GM23338 (cell line): ENCODE results near the gene KRTAP10-6. TPM values are rescaled to one million over a fixed set of nuclear protein-coding genes. Genes with fewer than 3 reads are reported as not detected.
A peak's percentile ranks its signal among the peaks of the same experiment; 100 is the strongest.

Experiments used
- ATAC-seq: fragments of 200-7000 bp; cut with Tn5 transposase; 3 replicates; pipeline ENCODE4 v1.9.1; 2020
- DNase-seq: peaks from one replicate; pipeline ENCODE4 v3.0.0-alpha.2; 2015; ENCODE audit warnings: low spot score
- H2AFZ ChIP-seq: fragments of 200-600 bp; sonication (generic); 2 replicates; pipeline ENCODE4 v1.8.0; 2016; ENCODE audit warnings: antibody characterized with exemption, mild to moderate bottlenecking, moderate library complexity
- H3F3A ChIP-seq: fragments of 200-600 bp; sonication (generic); replicated peaks from 2 replicates; pipeline ENCODE4 v1.8.0; 2017; ENCODE audit warnings: antibody characterized with exemption, mixed run types, low read depth
- H3K27ac ChIP-seq: fragments of 200-600 bp; sonication (generic); 2 replicates; pipeline ENCODE4 v1.6.1; 2016; ENCODE audit warnings: low read depth
- H3K27me3 ChIP-seq: fragments of 200-600 bp; sonication (generic); 2 replicates; pipeline ENCODE4 v1.8.0; 2016; ENCODE audit warnings: mild to moderate bottlenecking, mixed run types, moderate library complexity; ENCODE audit not compliant: insufficient read depth
- H3K36me3 ChIP-seq: fragments of 200-600 bp; sonication (generic); 2 replicates; pipeline ENCODE4 v1.8.0; 2016; ENCODE audit warnings: mild to moderate bottlenecking; ENCODE audit not compliant: insufficient read depth
- H3K4me1 ChIP-seq: fragments of 200-600 bp; sonication (generic); 2 replicates; pipeline ENCODE4 v1.8.0; 2016; ENCODE audit warnings: mild to moderate bottlenecking, moderate library complexity; ENCODE audit not compliant: insufficient read depth
- H3K4me2 ChIP-seq: fragments of 200-600 bp; sonication (generic); 2 replicates; pipeline ENCODE4 v1.7.1; 2017; ENCODE audit warnings: mixed run types
- H3K4me3 ChIP-seq: fragments of 200-600 bp; sonication (generic); 2 replicates; pipeline ENCODE4 v1.6.1; 2016; ENCODE audit warnings: mixed run types
- H3K79me2 ChIP-seq: fragments of 200-600 bp; sonication (generic); replicated peaks from 2 replicates; pipeline ENCODE4 v1.8.0; 2017; ENCODE audit warnings: mild to moderate bottlenecking; ENCODE audit not compliant: insufficient read depth
- H3K9me2 ChIP-seq: fragments of 200-600 bp; sonication (generic); 2 replicates; pipeline ENCODE4 v1.8.0; 2017; ENCODE audit not compliant: insufficient read depth
- H4K20me1 ChIP-seq: fragments of 200-600 bp; sonication (generic); replicated peaks from 2 replicates; pipeline ENCODE4 v1.8.0; 2017; ENCODE audit warnings: mild to moderate bottlenecking; ENCODE audit not compliant: insufficient read depth
- H3K27ac Mint-ChIP-seq: 2 replicates; pipeline ENCODE4 v1.8.0; 2020; ENCODE audit warnings: inconsistent platforms, mild to moderate bottlenecking, moderate library complexity, mixed read lengths
- H3K27me3 Mint-ChIP-seq: 3 replicates; pipeline ENCODE4 v1.8.0; 2022; ENCODE audit warnings: low read depth, mild to moderate bottlenecking, moderate library complexity, mixed read lengths, inconsistent platforms; ENCODE audit not compliant: insufficient read depth, poor library complexity
- H3K36me3 Mint-ChIP-seq: 3 replicates; pipeline ENCODE4 v1.8.0; 2021; ENCODE audit warnings: low read depth, mild to moderate bottlenecking, inconsistent platforms, moderate library complexity, mixed read lengths
- H3K4me1 Mint-ChIP-seq: 3 replicates; pipeline ENCODE4 v1.8.0; 2020; ENCODE audit warnings: mild to moderate bottlenecking, inconsistent platforms, mixed read lengths
- H3K4me3 Mint-ChIP-seq: 3 replicates; pipeline ENCODE4 v1.8.0; 2021; ENCODE audit warnings: moderate library complexity, mild to moderate bottlenecking, inconsistent platforms, mixed read lengths
- H3K9me3 Mint-ChIP-seq: 3 replicates; pipeline ENCODE4 v1.8.0; 2020; ENCODE audit warnings: moderate library complexity, mild to moderate bottlenecking, inconsistent platforms, mixed read lengths
- CREB1 ChIP-seq: fragments of 250-450 bp; sonication (Bioruptor Pico); IDR thresholded peaks from 2 replicates; pipeline ENCODE4 v1.5.0; 2020; ENCODE audit warnings: low read depth, mild to moderate bottlenecking, moderate library complexity
- ETS1 ChIP-seq: IDR thresholded peaks from 2 replicates; pipeline ENCODE4 v1.6.1; 2016; ENCODE audit warnings: antibody characterized with exemption
- EZH2 ChIP-seq: fragments of 200-600 bp; sonication (generic); IDR thresholded peaks from one replicate; pipeline ENCODE4 v1.8.0; 2017; ENCODE audit warnings: antibody characterized with exemption, mild to moderate bottlenecking, low read depth; ENCODE audit not compliant: unreplicated experiment
- EZH2phosphoT487 ChIP-seq: fragments of 200-600 bp; sonication (generic); IDR thresholded peaks from one replicate; pipeline ENCODE4 v1.8.1; 2018; ENCODE audit warnings: antibody characterized with exemption; ENCODE audit not compliant: unreplicated experiment
- JUNB ChIP-seq: IDR thresholded peaks from one replicate; pipeline ENCODE4 v1.6.1; 2016; ENCODE audit warnings: antibody characterized with exemption; ENCODE audit not compliant: unreplicated experiment
- NANOG ChIP-seq: IDR thresholded peaks from 2 replicates; pipeline ENCODE4 v1.6.1; 2016; ENCODE audit warnings: antibody characterized with exemption, borderline replicate concordance
- POLR2AphosphoS5 ChIP-seq: IDR thresholded peaks from 2 replicates; pipeline ENCODE4 v1.6.1; 2016; ENCODE audit warnings: antibody characterized with exemption, low read depth
- STAT1 ChIP-seq: IDR thresholded peaks from one replicate; pipeline ENCODE4 v1.6.1; 2016; ENCODE audit warnings: antibody characterized with exemption; ENCODE audit not compliant: unreplicated experiment
- ZNF114 ChIP-seq: fragments of 250-450 bp; sonication (Bioruptor Pico); IDR thresholded peaks from 2 replicates; pipeline ENCODE4 v1.5.0; 2020; ENCODE audit warnings: mild to moderate bottlenecking, moderate library complexity
- ZNF331 ChIP-seq: fragments of 250-450 bp; sonication (Bioruptor Pico); IDR thresholded peaks from 2 replicates; pipeline ENCODE4 v1.5.0; 2020; ENCODE audit warnings: low read depth, mild to moderate bottlenecking, moderate library complexity
- polyA plus RNA-seq: library from polyadenylated mRNA; unstranded; fragments of >200 nt; fragmentation: Nextera tagmentation; extraction: Ambion mirVana; gene quantifications from 2 replicates; pipeline ENCODE4 v1.2.1, GENCODE V29; 2016
- total RNA-seq: library from RNA; depleted of rRNA; stranded (reverse); fragments of >200 nt; shearing (Covaris generic); gene quantifications from 2 replicates; pipeline ENCODE4 v1.2.3, GENCODE V29; 2014
- TF ChIP-seq, protein P1 (sequence below), 2 experiments: fragments of 200-600 bp in 1 of 2; sonication (generic) in 1 of 2; conservative IDR thresholded peaks; 2 replicates each; pipeline versions ENCODE4 v1.5.1 to v1.6.1; 2016 to 2017; ENCODE audit warnings: antibody characterized with exemption in 2 of 2, low read depth in 2 of 2, mild to moderate bottlenecking in 2 of 2, moderate library complexity in 1 of 2
- TF ChIP-seq, protein P2 (sequence below): IDR thresholded peaks from one replicate; pipeline ENCODE4 v1.6.1; 2018; ENCODE audit warnings: antibody characterized with exemption; ENCODE audit not compliant: unreplicated experiment
- TF ChIP-seq, protein P3 (sequence below): fragments of 250-450 bp; sonication (Bioruptor Pico); IDR thresholded peaks from 2 replicates; pipeline ENCODE4 v1.5.0; 2020; ENCODE audit warnings: mild to moderate bottlenecking, moderate library complexity

KRTAP10-6 gene
- total and polyA plus RNA-seq, 2 experiments from 2014 or later = not detected

DNA sequence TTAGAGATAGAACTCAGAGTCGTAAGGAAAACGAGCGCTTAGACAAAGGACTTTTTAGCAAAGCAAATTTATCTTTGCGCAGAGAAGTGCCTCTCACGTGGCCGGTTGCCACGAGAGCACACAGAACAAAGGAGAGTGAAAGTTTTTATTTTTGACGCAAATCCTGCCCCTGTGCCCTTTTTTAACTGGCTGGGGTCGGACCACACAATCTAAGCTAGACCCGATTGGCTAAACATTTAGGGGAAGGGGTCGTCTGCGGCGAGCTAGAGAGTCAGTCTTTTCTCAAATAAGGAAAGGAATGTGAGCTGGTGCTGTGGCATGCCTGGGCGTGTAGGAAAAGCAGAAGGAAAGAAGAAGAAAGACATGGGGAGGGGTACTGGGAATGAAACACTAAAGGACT is 43.4 kb downstream of the KRTAP10-6 start:
- no peaks in the 10 kb centered on the region for H3F3A ChIP-seq
- H3K36me3 Mint-ChIP-seq = peaks cover 19% of the 10 kb centered on the region; the same call in 2 of the 3 replicates
- H3K4me1 Mint-ChIP-seq = peaks cover 47% of the 10 kb centered on the region
- H3K36me3 ChIP-seq = no peaks in the 10 kb centered on the region; the same call in 1 of the 2 replicates
- no peaks in the 10 kb centered on the region for H3K9me2 ChIP-seq
- DNase-seq (peak; percentile 72), ATAC-seq (peak; percentile 78)
- peaks cover 20% of the 10 kb centered on the region for H3K27me3 Mint-ChIP-seq
- peak overlapping the region; percentile 95 for H3K27ac Mint-ChIP-seq
- no peak overlapping the region for H3K4me3 ChIP-seq
- H3K9me3 Mint-ChIP-seq = peaks cover 15% of the 10 kb centered on the region
- no peaks in the 10 kb centered on the region for H4K20me1 ChIP-seq
- no peaks in the 10 kb centered on the region for H3K27me3 ChIP-seq
- no peaks in the 10 kb centered on the region for H3K79me2 ChIP-seq
- H3K27ac ChIP-seq = peak overlapping the region; percentile 96
- peak overlapping the region; percentile 58; the same call in 1 of the 2 replicates for H3K4me2 ChIP-seq
- H3K4me1 ChIP-seq = peaks cover 25% of the 10 kb centered on the region
- H3K4me3 Mint-ChIP-seq = no peak overlapping the region; the same call in 2 of the 3 replicates
- TF ChIP-seq, protein P1, sequence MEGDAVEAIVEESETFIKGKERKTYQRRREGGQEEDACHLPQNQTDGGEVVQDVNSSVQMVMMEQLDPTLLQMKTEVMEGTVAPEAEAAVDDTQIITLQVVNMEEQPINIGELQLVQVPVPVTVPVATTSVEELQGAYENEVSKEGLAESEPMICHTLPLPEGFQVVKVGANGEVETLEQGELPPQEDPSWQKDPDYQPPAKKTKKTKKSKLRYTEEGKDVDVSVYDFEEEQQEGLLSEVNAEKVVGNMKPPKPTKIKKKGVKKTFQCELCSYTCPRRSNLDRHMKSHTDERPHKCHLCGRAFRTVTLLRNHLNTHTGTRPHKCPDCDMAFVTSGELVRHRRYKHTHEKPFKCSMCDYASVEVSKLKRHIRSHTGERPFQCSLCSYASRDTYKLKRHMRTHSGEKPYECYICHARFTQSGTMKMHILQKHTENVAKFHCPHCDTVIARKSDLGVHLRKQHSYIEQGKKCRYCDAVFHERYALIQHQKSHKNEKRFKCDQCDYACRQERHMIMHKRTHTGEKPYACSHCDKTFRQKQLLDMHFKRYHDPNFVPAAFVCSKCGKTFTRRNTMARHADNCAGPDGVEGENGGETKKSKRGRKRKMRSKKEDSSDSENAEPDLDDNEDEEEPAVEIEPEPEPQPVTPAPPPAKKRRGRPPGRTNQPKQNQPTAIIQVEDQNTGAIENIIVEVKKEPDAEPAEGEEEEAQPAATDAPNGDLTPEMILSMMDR (conservative IDR thresholded peaks at IDR 0.05; ENCODE audit: low read depth in 2 of 2) = no peak
- TF ChIP-seq JUNB (no peak), ZNF114 (no peak), POLR2AphosphoS5 (no peak), STAT1 (no peak), ZNF331 (no peak), EZH2 (no peak), EZH2phosphoT487 (no peak), CREB1 (CRISPR knock-in tag) (no peak), NANOG (no peak), ETS1 (no peak)
- TF ChIP-seq, protein P2, sequence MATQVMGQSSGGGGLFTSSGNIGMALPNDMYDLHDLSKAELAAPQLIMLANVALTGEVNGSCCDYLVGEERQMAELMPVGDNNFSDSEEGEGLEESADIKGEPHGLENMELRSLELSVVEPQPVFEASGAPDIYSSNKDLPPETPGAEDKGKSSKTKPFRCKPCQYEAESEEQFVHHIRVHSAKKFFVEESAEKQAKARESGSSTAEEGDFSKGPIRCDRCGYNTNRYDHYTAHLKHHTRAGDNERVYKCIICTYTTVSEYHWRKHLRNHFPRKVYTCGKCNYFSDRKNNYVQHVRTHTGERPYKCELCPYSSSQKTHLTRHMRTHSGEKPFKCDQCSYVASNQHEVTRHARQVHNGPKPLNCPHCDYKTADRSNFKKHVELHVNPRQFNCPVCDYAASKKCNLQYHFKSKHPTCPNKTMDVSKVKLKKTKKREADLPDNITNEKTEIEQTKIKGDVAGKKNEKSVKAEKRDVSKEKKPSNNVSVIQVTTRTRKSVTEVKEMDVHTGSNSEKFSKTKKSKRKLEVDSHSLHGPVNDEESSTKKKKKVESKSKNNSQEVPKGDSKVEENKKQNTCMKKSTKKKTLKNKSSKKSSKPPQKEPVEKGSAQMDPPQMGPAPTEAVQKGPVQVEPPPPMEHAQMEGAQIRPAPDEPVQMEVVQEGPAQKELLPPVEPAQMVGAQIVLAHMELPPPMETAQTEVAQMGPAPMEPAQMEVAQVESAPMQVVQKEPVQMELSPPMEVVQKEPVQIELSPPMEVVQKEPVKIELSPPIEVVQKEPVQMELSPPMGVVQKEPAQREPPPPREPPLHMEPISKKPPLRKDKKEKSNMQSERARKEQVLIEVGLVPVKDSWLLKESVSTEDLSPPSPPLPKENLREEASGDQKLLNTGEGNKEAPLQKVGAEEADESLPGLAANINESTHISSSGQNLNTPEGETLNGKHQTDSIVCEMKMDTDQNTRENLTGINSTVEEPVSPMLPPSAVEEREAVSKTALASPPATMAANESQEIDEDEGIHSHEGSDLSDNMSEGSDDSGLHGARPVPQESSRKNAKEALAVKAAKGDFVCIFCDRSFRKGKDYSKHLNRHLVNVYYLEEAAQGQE = no peak
- TF ChIP-seq, protein P3, sequence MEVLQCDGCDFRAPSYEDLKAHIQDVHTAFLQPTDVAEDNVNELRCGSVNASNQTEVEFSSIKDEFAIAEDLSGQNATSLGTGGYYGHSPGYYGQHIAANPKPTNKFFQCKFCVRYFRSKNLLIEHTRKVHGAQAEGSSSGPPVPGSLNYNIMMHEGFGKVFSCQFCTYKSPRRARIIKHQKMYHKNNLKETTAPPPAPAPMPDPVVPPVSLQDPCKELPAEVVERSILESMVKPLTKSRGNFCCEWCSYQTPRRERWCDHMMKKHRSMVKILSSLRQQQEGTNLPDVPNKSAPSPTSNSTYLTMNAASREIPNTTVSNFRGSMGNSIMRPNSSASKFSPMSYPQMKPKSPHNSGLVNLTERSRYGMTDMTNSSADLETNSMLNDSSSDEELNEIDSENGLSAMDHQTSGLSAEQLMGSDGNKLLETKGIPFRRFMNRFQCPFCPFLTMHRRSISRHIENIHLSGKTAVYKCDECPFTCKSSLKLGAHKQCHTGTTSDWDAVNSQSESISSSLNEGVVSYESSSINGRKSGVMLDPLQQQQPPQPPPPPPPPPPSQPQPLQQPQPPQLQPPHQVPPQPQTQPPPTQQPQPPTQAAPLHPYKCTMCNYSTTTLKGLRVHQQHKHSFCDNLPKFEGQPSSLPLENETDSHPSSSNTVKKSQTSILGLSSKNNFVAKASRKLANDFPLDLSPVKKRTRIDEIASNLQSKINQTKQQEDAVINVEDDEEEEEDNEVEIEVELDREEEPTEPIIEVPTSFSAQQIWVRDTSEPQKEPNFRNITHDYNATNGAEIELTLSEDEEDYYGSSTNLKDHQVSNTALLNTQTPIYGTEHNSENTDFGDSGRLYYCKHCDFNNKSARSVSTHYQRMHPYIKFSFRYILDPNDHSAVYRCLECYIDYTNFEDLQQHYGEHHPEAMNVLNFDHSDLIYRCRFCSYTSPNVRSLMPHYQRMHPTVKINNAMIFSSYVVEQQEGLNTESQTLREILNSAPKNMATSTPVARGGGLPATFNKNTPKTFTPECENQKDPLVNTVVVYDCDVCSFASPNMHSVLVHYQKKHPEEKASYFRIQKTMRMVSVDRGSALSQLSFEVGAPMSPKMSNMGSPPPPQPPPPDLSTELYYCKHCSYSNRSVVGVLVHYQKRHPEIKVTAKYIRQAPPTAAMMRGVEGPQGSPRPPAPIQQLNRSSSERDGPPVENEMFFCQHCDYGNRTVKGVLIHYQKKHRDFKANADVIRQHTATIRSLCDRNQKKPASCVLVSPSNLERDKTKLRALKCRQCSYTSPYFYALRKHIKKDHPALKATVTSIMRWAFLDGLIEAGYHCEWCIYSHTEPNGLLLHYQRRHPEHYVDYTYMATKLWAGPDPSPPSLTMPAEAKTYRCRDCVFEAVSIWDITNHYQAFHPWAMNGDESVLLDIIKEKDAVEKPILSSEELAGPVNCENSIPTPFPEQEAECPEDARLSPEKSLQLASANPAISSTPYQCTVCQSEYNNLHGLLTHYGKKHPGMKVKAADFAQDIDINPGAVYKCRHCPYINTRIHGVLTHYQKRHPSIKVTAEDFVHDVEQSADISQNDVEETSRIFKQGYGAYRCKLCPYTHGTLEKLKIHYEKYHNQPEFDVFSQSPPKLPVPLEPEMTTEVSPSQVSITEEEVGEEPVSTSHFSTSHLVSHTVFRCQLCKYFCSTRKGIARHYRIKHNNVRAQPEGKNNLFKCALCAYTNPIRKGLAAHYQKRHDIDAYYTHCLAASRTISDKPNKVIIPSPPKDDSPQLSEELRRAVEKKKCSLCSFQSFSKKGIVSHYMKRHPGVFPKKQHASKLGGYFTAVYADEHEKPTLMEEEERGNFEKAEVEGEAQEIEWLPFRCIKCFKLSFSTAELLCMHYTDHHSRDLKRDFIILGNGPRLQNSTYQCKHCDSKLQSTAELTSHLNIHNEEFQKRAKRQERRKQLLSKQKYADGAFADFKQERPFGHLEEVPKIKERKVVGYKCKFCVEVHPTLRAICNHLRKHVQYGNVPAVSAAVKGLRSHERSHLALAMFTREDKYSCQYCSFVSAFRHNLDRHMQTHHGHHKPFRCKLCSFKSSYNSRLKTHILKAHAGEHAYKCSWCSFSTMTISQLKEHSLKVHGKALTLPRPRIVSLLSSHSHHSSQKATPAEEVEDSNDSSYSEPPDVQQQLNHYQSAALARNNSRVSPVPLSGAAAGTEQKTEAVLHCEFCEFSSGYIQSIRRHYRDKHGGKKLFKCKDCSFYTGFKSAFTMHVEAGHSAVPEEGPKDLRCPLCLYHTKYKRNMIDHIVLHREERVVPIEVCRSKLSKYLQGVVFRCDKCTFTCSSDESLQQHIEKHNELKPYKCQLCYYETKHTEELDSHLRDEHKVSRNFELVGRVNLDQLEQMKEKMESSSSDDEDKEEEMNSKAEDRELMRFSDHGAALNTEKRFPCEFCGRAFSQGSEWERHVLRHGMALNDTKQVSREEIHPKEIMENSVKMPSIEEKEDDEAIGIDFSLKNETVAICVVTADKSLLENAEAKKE = no peak
- no peak overlapping the region for H2AFZ ChIP-seq
